SK-N-MC (cell line): ENCODE measurements around the gene MMP25.

Source experiments
- EZH2 ChIP-seq: fragments of 200-600 bp; sonication (generic); IDR thresholded peaks from one replicate; pipeline ENCODE4 v1.6.1; 2017; ENCODE audit warnings: antibody characterized with exemption
- FOXP2 ChIP-seq: optimal IDR thresholded peaks from 2 replicates; pipeline ENCODE3; 2011; ENCODE audit warnings: mild to moderate bottlenecking, moderate library complexity; ENCODE audit not compliant: insufficient read depth; ENCODE audit errors: extremely low read length, control extremely low read depth
- POLR2AphosphoS5 ChIP-seq: IDR thresholded peaks from 2 replicates; pipeline ENCODE4 v1.6.1; 2012; ENCODE audit warnings: mild to moderate bottlenecking, low read depth, low read length, borderline replicate concordance

- TF ChIP-seq POLR2AphosphoS5 (no peak), EZH2 (no peak), FOXP2 (no peak)
These were observed 20.4 kb upstream of the MMP25 start for GRCh38 chr16:3026003-3026378.
